Fibroblast of skin of left biceps (primary cell): Measurements from ENCODE around the gene DCDC1.
"Not testable (repeated sequence)": the region's sequence is repeated elsewhere in the genome, so short reads cannot be mapped to it uniquely, and the experiment has no call there.

Source experiments
- DNase-seq, 2 experiments: peaks; one replicate each; pipeline ENCODE4 v3.0.0-alpha.2; 2013; ENCODE audit warnings: low read depth in 2 of 2

The DCDC1 gene

GRCh38 chr11:31326470-31327148 is 42.9 kb downstream of the DCDC1 start:
- DNase-seq: no peak

GRCh38 chr11:31325160-31325559 is 44.4 kb downstream of the DCDC1 start:
- DNase-seq: peak; percentile 11 to 23

DNA sequence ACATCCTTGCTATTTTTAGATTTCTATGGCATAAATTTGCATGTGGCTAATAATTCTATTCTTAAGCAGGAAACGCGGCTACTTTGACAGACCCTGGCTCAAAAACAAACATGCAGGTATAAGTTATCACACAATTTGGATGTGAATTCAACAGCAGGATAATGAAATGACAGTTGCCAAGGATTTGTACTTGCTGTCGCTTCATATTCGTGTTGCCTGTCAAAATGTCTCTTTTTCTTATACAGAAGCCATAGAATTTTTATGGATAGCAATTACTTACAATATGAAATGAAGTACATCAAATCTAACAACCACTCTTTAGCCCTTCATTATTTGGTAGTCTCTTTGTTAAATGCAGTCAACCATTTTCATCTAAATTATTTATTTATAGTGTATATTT is 46.4 kb downstream of the DCDC1 start:
- no peak for DNase-seq

- DNase-seq: not testable (repeated sequence)
Measured at GRCh38 chr11:31321494-31321893, 48.0 kb downstream of the DCDC1 start.

DNA sequence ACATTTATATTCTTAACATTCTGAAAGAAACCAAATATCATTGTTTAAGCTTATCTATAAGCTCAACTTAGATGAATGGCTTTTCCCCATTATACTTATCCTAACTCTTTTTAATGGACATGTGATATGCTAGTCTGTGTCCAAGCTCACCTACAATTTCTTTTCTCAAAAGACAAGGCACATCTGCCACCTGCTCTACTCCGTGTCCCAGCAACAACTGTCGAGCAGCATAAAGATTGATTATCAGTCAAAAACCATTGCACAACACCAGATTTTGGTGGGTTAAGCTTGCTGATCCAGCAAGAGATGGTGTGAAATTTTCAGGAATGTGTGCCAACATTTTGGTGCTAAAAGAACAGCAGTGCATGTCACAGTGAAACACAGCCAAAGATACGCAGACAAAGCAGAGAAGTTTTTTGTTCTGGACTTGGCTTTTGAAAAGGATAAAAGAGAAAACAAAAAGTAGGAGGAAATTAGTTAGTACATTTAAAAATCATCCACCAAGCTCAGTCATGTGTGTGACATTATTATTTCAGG is 65.8 kb downstream of the DCDC1 start:
- no peak for DNase-seq

DNA sequence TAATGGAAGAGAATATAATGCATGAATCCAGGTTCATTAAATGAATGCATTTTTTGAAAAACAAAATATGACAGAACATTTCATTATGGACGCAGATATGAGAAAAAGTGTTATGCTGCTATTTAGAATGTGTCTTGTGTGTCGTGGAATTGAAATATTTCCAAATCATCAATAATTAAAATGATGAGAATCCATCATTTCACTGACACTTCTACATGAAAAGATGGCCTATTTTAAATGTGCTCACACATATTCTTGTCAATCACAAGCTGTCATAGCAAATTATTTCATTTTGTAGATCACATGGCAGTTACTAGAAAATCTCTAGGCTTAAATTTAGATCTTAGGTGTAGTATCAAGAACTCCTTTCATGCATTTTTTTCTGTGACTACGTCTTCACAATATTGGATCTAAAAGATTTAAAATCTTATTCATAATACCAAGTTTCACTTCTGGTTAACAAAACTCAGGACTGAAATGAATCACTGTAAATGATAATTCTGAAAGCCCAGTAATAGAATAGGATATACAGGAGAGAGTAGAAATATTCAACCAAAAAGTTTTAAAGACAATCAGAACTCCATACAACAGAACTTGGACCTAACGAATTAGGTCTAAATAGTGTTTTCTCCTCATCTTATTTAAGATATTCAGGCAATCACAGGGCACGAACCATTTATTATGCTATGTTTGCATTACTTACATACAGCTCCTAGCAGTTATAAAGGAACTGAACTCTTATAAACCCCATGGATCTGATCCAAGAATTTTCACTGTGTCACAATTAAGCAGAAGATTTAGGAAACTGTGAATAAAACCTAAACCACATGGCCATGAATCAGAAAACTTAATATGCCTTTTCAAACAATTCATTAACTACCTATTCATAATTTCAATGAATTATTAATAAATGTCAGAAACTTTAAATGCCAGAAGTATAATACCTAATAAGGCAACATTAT is 67.7 kb downstream of the DCDC1 start:
- no peak for DNase-seq

GRCh38 chr11:31295308-31295707 is 74.2 kb downstream of the DCDC1 start:
- DNase-seq: no peak

- not testable (repeated sequence) for DNase-seq
Measured at GRCh38 chr11:31273527-31273926, 96.0 kb downstream of the DCDC1 start.

GRCh38 chr11:31267720-31268119 is 101.8 kb downstream of the DCDC1 start:
- no peak for DNase-seq

- DNase-seq: no peak
Measured at GRCh38 chr11:31264834-31265233, 104.7 kb downstream of the DCDC1 start.

DNA sequence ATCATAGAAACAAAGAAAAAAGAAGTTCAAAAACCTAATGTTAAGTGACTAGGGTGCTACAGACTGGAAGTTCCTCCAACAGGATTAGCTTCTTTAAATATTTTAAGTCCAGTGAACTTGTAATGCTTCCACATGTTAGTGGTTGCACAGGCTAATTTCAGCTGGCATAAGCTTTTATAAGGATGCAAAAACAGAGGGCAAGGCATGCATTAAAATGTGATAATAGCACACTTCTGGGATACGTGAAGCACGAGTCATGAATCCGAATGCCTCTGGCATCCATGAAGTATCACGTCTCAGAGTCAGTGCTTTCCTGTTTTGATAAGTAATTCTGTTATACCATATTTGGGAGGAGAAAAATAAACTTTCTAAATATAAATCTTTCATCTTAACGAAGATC is 106.8 kb downstream of the DCDC1 start:
- peak; percentile 33 to 36 for DNase-seq

DNA sequence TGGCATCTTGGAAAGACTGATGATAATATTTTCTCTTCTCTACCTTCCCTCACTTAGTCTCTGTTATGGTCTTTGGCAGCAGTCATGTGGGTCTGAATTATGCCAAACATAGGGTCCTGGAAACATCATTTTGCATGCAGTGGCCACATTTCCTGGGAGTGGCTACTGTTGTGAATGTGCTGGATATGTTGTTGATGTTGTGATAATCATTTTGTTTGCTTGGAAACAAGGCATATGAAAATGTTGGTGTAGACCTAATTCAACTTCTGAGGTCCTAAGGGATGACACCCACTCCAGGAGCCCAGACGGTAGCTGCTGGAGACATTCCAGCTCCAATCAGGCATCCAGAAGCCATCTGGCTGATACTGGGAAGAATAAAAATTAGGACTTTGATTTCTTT is 109.7 kb downstream of the DCDC1 start:
- DNase-seq: no peak

DNA sequence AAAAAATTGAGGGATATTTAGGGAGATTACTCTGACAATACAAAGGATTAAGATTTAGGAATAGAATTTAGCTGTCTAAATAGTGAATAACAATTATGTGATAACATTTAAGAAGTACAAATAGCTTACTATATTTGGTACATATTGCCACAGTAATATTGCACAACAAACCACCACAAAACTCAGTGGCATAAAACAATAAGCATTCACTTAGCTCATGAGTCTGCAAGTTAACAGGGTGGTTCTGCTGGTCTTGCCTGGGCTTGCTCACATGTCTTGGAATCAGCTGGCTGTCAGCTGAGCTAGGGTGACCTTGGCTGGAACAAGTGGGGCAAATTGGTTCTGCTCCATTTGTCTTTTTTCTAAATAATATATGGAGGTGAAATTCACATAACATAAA is 115.1 kb downstream of the DCDC1 start:
- no peak for DNase-seq

GRCh38 chr11:31248768-31249167 is 120.8 kb downstream of the DCDC1 start:
- DNase-seq: no peak

DNA sequence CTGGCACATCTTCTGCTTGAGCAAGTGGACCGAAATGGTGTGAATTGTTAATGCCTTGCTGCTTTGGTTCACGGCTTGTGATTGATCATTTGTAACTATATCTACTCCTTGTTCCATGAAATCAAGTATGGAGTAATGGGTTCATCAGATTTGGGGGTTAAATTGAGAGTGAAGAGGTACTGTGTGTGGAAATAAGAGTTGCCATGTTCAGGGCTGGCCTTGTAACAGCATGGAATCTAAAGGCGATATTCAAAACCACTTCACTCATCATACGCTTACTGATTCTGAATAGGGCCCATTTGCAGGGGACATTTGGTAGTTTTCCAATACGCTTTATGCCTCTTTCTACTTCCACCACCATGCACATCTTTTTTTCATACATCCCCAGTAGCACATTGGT is 122.2 kb downstream of the DCDC1 start:
- no peak for DNase-seq

DNA sequence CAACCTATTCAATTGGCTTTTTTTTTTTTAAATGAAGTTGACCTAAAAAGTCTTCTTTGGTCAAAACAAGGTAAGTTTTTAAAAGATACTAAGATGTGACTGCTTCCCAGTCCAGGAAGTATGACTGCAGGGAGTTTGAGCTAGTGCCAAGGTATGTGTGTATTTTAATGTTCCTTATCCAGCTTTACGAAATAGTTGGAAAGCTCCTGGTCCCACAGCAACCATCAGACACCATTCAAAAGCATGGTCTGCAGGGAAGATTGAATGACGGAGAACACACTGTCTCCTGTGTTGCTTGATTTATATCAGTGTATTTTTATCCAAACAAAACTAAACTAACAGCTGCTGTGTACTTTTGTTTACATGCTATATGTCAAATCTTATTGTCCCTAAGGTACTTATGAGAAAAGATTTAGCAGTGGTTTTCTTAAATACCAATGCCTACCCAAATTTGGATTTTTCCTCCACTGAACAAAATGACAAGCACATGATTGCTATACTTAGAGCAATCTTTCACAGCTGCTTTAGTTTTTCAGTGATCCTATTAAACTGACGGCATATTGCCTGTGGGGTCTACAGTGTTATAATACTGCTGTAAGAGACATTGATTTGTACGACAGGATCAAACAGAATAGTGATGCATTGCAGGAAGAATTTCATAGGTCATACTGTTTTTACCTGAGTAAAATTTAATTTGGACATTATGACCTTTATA is 122.9 kb downstream of the DCDC1 start:
- no peak for DNase-seq

GRCh38 chr11:31243706-31244105 is 125.8 kb downstream of the DCDC1 start:
- no peak for DNase-seq

DNA sequence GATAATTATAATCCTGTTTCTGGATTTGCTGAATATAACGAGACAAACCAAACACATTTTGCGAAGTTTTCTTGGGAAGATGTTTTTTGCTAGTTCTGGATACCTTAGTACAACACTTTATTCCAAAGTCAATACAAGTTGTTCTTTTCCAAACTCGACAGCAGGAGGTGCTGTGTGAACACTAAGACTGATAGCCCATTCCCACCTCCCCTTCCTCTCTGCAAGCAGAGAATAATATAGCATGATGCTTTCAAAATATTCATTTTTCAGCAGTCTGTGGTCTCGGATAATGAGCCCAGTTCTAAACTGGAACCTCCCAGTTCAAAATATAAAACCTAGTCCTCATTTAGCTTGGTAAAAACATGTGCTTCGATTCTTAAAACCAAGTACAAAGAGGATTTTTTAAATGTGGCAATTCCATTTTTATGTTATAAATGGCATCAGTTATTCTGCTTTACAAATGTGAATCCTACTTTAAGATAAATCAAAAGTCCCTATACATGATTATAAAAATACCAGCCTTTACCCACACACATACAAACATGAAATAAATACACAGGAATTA is 129.1 kb downstream of the DCDC1 start:
- no peak for DNase-seq

DNA sequence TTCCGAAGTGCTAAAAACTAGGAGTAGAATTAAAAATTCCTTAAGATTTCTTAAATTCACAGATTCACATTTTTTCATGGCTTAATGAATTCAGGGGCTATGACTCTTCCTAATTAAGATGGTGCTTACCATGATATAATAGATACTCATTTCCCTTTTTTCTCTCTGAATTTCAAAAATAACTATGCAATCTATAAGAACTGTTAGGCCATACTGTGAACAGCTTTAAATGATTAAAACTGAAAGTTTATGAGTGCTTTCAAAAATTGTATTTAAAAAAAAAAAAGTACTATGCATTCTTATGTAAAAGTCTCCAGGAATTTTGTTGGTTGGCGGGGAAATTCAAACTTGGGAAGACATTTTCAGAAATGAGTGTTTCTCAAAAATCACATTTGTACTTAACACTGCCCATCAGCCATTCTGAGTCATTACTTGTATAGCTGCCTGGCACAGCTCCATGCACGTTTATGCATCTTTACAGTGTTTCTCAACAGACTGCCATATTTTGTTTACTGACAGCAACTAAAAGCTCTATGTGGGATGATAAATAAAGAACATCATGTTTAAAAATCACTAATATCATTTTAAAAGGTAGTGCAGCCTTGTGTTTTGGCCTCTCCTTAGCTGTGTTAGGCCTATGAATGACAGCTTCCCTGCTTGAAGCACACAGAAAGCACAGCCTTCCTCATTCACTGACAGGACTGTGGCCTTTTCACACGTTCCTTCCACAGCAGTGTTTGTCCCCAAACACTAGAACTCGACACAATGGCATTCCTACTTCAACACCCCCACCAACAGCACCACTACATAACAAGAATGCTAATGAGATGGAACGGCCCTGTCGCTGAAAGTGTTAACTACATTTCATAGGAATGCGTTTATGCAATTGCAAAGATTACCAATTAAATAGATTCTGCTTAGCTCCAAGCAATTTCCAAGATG is 131.4 kb downstream of the DCDC1 start:
- no peak for DNase-seq

DNA sequence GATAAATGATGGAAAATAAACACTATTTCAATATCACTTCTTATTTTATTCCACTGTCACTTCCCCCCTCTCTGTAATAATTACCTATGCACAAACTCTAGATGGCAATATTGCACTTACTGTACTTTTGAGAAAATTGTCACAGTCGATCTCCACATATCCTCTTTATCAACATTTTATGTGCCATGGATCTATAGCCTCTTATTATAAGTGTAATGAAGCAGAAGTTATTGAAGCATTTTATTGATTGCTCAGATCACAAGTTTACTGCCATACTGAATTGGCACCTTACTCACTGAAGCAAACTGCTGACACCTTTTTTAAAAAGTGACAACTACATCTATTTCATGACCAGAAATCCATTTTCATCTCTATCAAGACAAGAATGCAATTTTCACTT is 133.4 kb downstream of the DCDC1 start:
- no peak for DNase-seq

GRCh38 chr11:31233425-31233824 is 136.1 kb downstream of the DCDC1 start:
- no peak for DNase-seq
